Retinal pigment epithelial cell (primary cell): ENCODE data around the gene HOXD9.

Experiments
- DNase-seq: peaks from one replicate; pipeline ENCODE4 v3.0.0-alpha.2; 2010; ENCODE audit warnings: low read depth
- H3K4me3 ChIP-seq: 2 replicates; pipeline ENCODE4 v1.5.1; 2011; ENCODE audit warnings: mild to moderate bottlenecking, low read length, control low read depth, moderate library complexity
- CTCF ChIP-seq: conservative IDR thresholded peaks from 2 replicates; pipeline ENCODE4 v1.5.1; 2011; ENCODE audit warnings: low read depth, low read length, control low read depth, inconsistent platforms

HOXD9 gene

GRCh38 chr2:176082525-176082823, 40.0 kb upstream of the HOXD9 start:
- H3K4me3 ChIP-seq, result no peak overlapping the region
- no peak for DNase-seq
- TF ChIP-seq CTCF, result no peak

- TF ChIP-seq CTCF, result no peak
- no peak overlapping the region for H3K4me3 ChIP-seq
- no peak for DNase-seq
Observed at GRCh38 chr2:176082824-176083751, 39.4 kb upstream of the HOXD9 start.

- no peak within 1 kb of the TSS for H3K4me3 ChIP-seq
- no peak for DNase-seq
- TF ChIP-seq CTCF, result no peak
Observed at GRCh38 chr2:176083796-176084261, 38.7 kb upstream of the HOXD9 start, which contains the start of gene EVX2. Gene EVX2, minus strand, starts transcription at chr2:176083962. Its CDS starts 186 bp downstream, at chr2:176083776.

- no peak for TF ChIP-seq CTCF
- DNase-seq, result no peak
- H3K4me3 ChIP-seq, result no peak overlapping the region
Observed at GRCh38 chr2:176084611-176085119, 37.9 kb upstream of the HOXD9 start.

GRCh38 chr2:176085120-176085788, 37.3 kb upstream of the HOXD9 start:
- H3K4me3 ChIP-seq, result no peak overlapping the region
- TF ChIP-seq CTCF, result no peak
- DNase-seq, result no peak

GRCh38 chr2:176085861-176086771, 36.4 kb upstream of the HOXD9 start:
- DNase-seq, result no peak
- TF ChIP-seq CTCF, result peak; percentile 69
- no peak overlapping the region for H3K4me3 ChIP-seq
